Stimulated activated effector memory CD8-positive, alpha-beta T cell treated with anti-CD3 and anti-CD28 coated beads, Interleukin-12 subunit alpha, Interleukin-12 subunit beta, amount 100 ng/mL, for 72 hours (primary cell): ENCODE measurements around the gene PLS3.
A peak's percentile ranks its signal among the peaks of the same experiment; 100 is the strongest.

Experiments
- ATAC-seq: fragments of 150-1000 bp; cut with Tn5 transposase; 2 replicates; pipeline ENCODE4 v1.10.0; 2021
- DNase-seq, 2 donors: peaks; one replicate each; pipeline ENCODE4 v3.0.0; 2021 to 2022; ENCODE audit warnings: low spot score in 2 of 2
- H3K27ac Mint-ChIP-seq: one replicate; pipeline ENCODE4 v1.8.0; 2022; ENCODE audit warnings: mild to moderate bottlenecking, mixed read lengths
- H3K36me3 Mint-ChIP-seq: one replicate; pipeline ENCODE4 v1.8.0; 2022; ENCODE audit warnings: mild to moderate bottlenecking, mixed read lengths
- H3K4me1 Mint-ChIP-seq: one replicate; pipeline ENCODE4 v1.8.0; 2022; ENCODE audit warnings: mixed read lengths
- H3K4me3 Mint-ChIP-seq: one replicate; pipeline ENCODE4 v1.8.0; 2022; ENCODE audit warnings: mild to moderate bottlenecking, mixed read lengths
- H3K9me3 Mint-ChIP-seq: one replicate; pipeline ENCODE4 v1.8.0; 2022; ENCODE audit warnings: mixed read lengths

Gene PLS3

GRCh38 chrX:115584696-115585095 is 23.7 kb downstream of the PLS3 start:
- H3K9me3 Mint-ChIP-seq = no peaks in the 10 kb centered on the region
- ATAC-seq (no peak), DNase-seq (no peak)
- H3K4me1 Mint-ChIP-seq = no peaks in the 10 kb centered on the region
- H3K27ac Mint-ChIP-seq = no peak overlapping the region
- H3K4me3 Mint-ChIP-seq = no peak overlapping the region
- H3K36me3 Mint-ChIP-seq = no peaks in the 10 kb centered on the region

GRCh38 chrX:115588179-115588578 is 27.2 kb downstream of the PLS3 start:
- Mint-ChIP-seq H3K9me3 (no peaks in the 10 kb centered on the region), H3K27ac (no peak overlapping the region), H3K36me3 (no peaks in the 10 kb centered on the region), H3K4me1 (no peaks in the 10 kb centered on the region), H3K4me3 (no peak overlapping the region)
- ATAC-seq = no peak
- no peak for DNase-seq

- Mint-ChIP-seq H3K4me1 (no peaks in the 10 kb centered on the region), H3K9me3 (no peaks in the 10 kb centered on the region), H3K4me3 (no peak overlapping the region), H3K27ac (no peak overlapping the region), H3K36me3 (no peaks in the 10 kb centered on the region)
- ATAC-seq (no peak), DNase-seq (no peak)
Measured at GRCh38 chrX:115589419-115589818, 28.4 kb downstream of the PLS3 start.

- H3K4me3 Mint-ChIP-seq = no peak overlapping the region
- no peak for ATAC-seq
- DNase-seq = no peak
- H3K4me1 Mint-ChIP-seq = no peaks in the 10 kb centered on the region
- H3K9me3 Mint-ChIP-seq = no peaks in the 10 kb centered on the region
- H3K27ac Mint-ChIP-seq = no peak overlapping the region
- H3K36me3 Mint-ChIP-seq = no peaks in the 10 kb centered on the region
Measured at GRCh38 chrX:115591420-115591819, 30.4 kb downstream of the PLS3 start.

- DNase-seq (no peak), ATAC-seq (no peak)
- Mint-ChIP-seq H3K4me3 (no peak overlapping the region), H3K27ac (no peak overlapping the region), H3K9me3 (no peaks in the 10 kb centered on the region), H3K36me3 (no peaks in the 10 kb centered on the region), H3K4me1 (no peaks in the 10 kb centered on the region)
Measured at GRCh38 chrX:115591856-115592842, 31.2 kb downstream of the PLS3 start.

GRCh38 chrX:115592997-115593734 is 32.2 kb downstream of the PLS3 start:
- no peak for ATAC-seq
- no peaks in the 10 kb centered on the region for H3K36me3 Mint-ChIP-seq

GRCh38 chrX:115595049-115595448 is 34.1 kb downstream of the PLS3 start:
- no peak overlapping the region for H3K27ac Mint-ChIP-seq
- no peaks in the 10 kb centered on the region for H3K36me3 Mint-ChIP-seq
- DNase-seq (no peak), ATAC-seq (no peak)
- H3K9me3 Mint-ChIP-seq = no peaks in the 10 kb centered on the region
- H3K4me3 Mint-ChIP-seq = no peak overlapping the region
- H3K4me1 Mint-ChIP-seq = no peaks in the 10 kb centered on the region

More at GRCh38 chrX:115592997-115593734, 32.2 kb downstream of the PLS3 start:
- Mint-ChIP-seq H3K4me3 (no peak overlapping the region), H3K9me3 (no peaks in the 10 kb centered on the region), H3K27ac (no peak overlapping the region), H3K4me1 (no peaks in the 10 kb centered on the region)
- DNase-seq = no peak

- Mint-ChIP-seq H3K4me3 (no peak overlapping the region), H3K36me3 (no peaks in the 10 kb centered on the region), H3K4me1 (no peaks in the 10 kb centered on the region), H3K27ac (no peak overlapping the region), H3K9me3 (no peaks in the 10 kb centered on the region)
- ATAC-seq (no peak), DNase-seq (no peak)
Measured at GRCh38 chrX:115598556-115598955, 37.6 kb downstream of the PLS3 start.

GRCh38 chrX:115602308-115602707 is 41.3 kb downstream of the PLS3 start:
- no peaks in the 10 kb centered on the region for H3K4me1 Mint-ChIP-seq
- H3K36me3 Mint-ChIP-seq = no peaks in the 10 kb centered on the region
- no peaks in the 10 kb centered on the region for H3K9me3 Mint-ChIP-seq
- no peak overlapping the region for H3K4me3 Mint-ChIP-seq
- DNase-seq = no peak
- no peak for ATAC-seq
- no peak overlapping the region for H3K27ac Mint-ChIP-seq

- DNase-seq = no peak
- no peak for ATAC-seq
Measured at GRCh38 chrX:115602729-115603389, 41.9 kb downstream of the PLS3 start.

GRCh38 chrX:115603534-115604074 is 42.6 kb downstream of the PLS3 start:
- Mint-ChIP-seq H3K36me3 (no peaks in the 10 kb centered on the region), H3K4me1 (no peaks in the 10 kb centered on the region), H3K4me3 (no peak overlapping the region), H3K27ac (no peak overlapping the region), H3K9me3 (no peaks in the 10 kb centered on the region)
- DNase-seq (no peak), ATAC-seq (no peak)

More at GRCh38 chrX:115602729-115603389, 41.9 kb downstream of the PLS3 start:
- no peaks in the 10 kb centered on the region for H3K4me1 Mint-ChIP-seq
- H3K36me3 Mint-ChIP-seq = no peaks in the 10 kb centered on the region
- no peak overlapping the region for H3K4me3 Mint-ChIP-seq
- H3K9me3 Mint-ChIP-seq = no peaks in the 10 kb centered on the region
- no peak overlapping the region for H3K27ac Mint-ChIP-seq

GRCh38 chrX:115606861-115607260 is 45.9 kb downstream of the PLS3 start:
- Mint-ChIP-seq H3K36me3 (no peaks in the 10 kb centered on the region), H3K9me3 (no peaks in the 10 kb centered on the region), H3K4me3 (no peak overlapping the region), H3K27ac (no peak overlapping the region), H3K4me1 (no peaks in the 10 kb centered on the region)
- ATAC-seq (no peak), DNase-seq (no peak)

- Mint-ChIP-seq H3K36me3 (no peaks in the 10 kb centered on the region), H3K9me3 (no peaks in the 10 kb centered on the region), H3K4me3 (no peak overlapping the region), H3K4me1 (no peaks in the 10 kb centered on the region), H3K27ac (no peak overlapping the region)
- ATAC-seq = no peak
- DNase-seq = no peak
Measured at GRCh38 chrX:115609621-115610020, 48.6 kb downstream of the PLS3 start.

GRCh38 chrX:115616943-115617563 is 56.1 kb downstream of the PLS3 start:
- ATAC-seq (peak; percentile 62), DNase-seq (no peak)
- Mint-ChIP-seq H3K36me3 (no peaks in the 10 kb centered on the region), H3K9me3 (no peaks in the 10 kb centered on the region), H3K4me3 (no peak overlapping the region), H3K4me1 (no peaks in the 10 kb centered on the region), H3K27ac (no peak overlapping the region)

GRCh38 chrX:115622534-115622933 is 61.6 kb downstream of the PLS3 start:
- Mint-ChIP-seq H3K4me3 (no peak overlapping the region), H3K27ac (no peak overlapping the region), H3K9me3 (no peaks in the 10 kb centered on the region), H3K4me1 (no peaks in the 10 kb centered on the region), H3K36me3 (no peaks in the 10 kb centered on the region)
- ATAC-seq = no peak
- DNase-seq = no peak
